ENCODE measurements around the gene HPCAL1. TPM values are rescaled to one million over a fixed set of nuclear protein-coding genes. Genes with fewer than 3 reads are reported as not detected.

HPCAL1 gene
- total and polyA plus RNA-seq, 2 of the 4 experiments (the other 2 are of a cell fraction), result 8.2 to 33.7 TPM

GRCh38 chr2:10322481-10322880 lies 19.8 kb downstream of the HPCAL1 start:
- Histone ChIP-seq H3K79me1 (ENCODE audit: low read depth in 1 of 2, low read length in 2 of 2) (peaks cover 12 to 33% of the 10 kb centered on the region in 2 experiments), H3K9me1 (ENCODE audit: insufficient read depth, low read length) (no peaks in the 10 kb centered on the region; the same call in 1 of the 2 replicates), H3K27ac (ENCODE audit: insufficient read depth, low read length) (no peak overlapping the region), H3K18ac (ENCODE audit: low read depth, low read length) (no peak overlapping the region), H4K91ac (ENCODE audit: insufficient read depth, low read depth, low read length) (no peak overlapping the region), H3K14ac (replicated peaks; ENCODE audit: low read depth, low read length) (no peak overlapping the region), H3K56ac (ENCODE audit: extremely low read depth, insufficient read depth, low read length) (no peak overlapping the region), H2AFZ (replicated peaks; ENCODE audit: low read length, poor library complexity) (no peak overlapping the region), H3K23ac (ENCODE audit: low read depth, low read length) (no peak overlapping the region), H3K9ac (ENCODE audit: low read depth, low read length) (no peak overlapping the region), H4K8ac (ENCODE audit: low read depth in 2 of 2, low read length in 2 of 2) (no peak overlapping the region), H2BK5ac (ENCODE audit: low read depth, low read length, poor library complexity, severe bottlenecking) (no peak overlapping the region), H3K9me3 (ENCODE audit: control insufficient read depth, insufficient read depth, low read length) (no peaks in the 10 kb centered on the region), H3K4ac (ENCODE audit: low read depth, low read length) (no peak overlapping the region), H2AK5ac (ENCODE audit: low read depth, low read length) (no peak overlapping the region), H4K5ac (ENCODE audit: low read depth, low read length) (no peak overlapping the region), H3K4me3 (ENCODE audit: insufficient read depth, low read depth, low read length) (no peak overlapping the region), H4K20me1 (ENCODE audit: insufficient read depth, low read length) (peaks cover 18% of the 10 kb centered on the region), H2AK9ac (replicated peaks; ENCODE audit: low read depth, low read length, poor library complexity) (no peak overlapping the region), H2BK120ac (ENCODE audit: low read depth, low read length) (no peak overlapping the region), H3K4me1 (ENCODE audit: control insufficient read depth, insufficient read depth, low read length) (peaks cover 4% of the 10 kb centered on the region; the same call in 1 of the 2 replicates), H3K4me2 (ENCODE audit: low read depth, low read length) (no peak overlapping the region), H3K27me3 (ENCODE audit: control insufficient read depth, insufficient read depth, low read length) (no peaks in the 10 kb centered on the region), H3K36me3 (ENCODE audit: control insufficient read depth, insufficient read depth, low read length) (no peaks in the 10 kb centered on the region; the same call in 1 of the 2 replicates), H2BK20ac (ENCODE audit: low read depth, low read length) (no peak overlapping the region), H2BK15ac (ENCODE audit: low read depth, low read length) (no peak overlapping the region)
- in situ Hi-C loops (cut with MboI; ENCODE audit: low sequenced_read_pairs) (no loop called here), intact Hi-C loops (cut with micrococcal nuclease) (no loop called here), dilution Hi-C loops (cut with HindIII; ENCODE audit: low sequenced_read_pairs, unreplicated experiment) (no loop called here)
- DNase-seq (no peak), ATAC-seq (ENCODE audit: low read depth) (no peak)
- WGBS, 2 experiments (ENCODE audit: extremely low coverage in 2 of 2, insufficient read length in 1 of 2), result no CpG with 5 or more reads among the region's 4 CpGs
- no peak for TF ChIP-seq RFX5 (IDR thresholded peaks at IDR 0.05; ENCODE audit: low read depth, low read length)
- TF ChIP-seq CEBPB (IDR thresholded peaks at IDR 0.05; ENCODE audit: low read depth, low read length), result no peak
- no peak for TF ChIP-seq RCOR1 (IDR thresholded peaks at IDR 0.05; ENCODE audit: insufficient replicate concordance, low read length)
- no peak for TF ChIP-seq ELK1 (IDR thresholded peaks at IDR 0.05; ENCODE audit: borderline replicate concordance, low read depth, low read length)
- TF ChIP-seq MXI1 (IDR thresholded peaks at IDR 0.05; ENCODE audit: borderline replicate concordance, low read depth, low read length), result no peak
- no peak for TF ChIP-seq SMC3 (IDR thresholded peaks at IDR 0.05; ENCODE audit: low read depth, low read length)
- no peak for TF ChIP-seq MAFK (IDR thresholded peaks at IDR 0.05; ENCODE audit: low read depth, low read length)
- no peak for TF ChIP-seq CTCF (conservative IDR thresholded peaks at IDR 0.05; ENCODE audit: low read depth, low read length)
- no peak for TF ChIP-seq RAD21 (IDR thresholded peaks at IDR 0.05; ENCODE audit: low read length)
- no peak for TF ChIP-seq CHD1 (IDR thresholded peaks at IDR 0.05; ENCODE audit: low read depth, low read length)
- TF ChIP-seq MAZ (IDR thresholded peaks at IDR 0.05; ENCODE audit: borderline replicate concordance, low read depth, low read length), result no peak
- no peak for TF ChIP-seq POLR2A (IDR thresholded peaks at IDR 0.05; ENCODE audit: low read depth, low read length)
- TF ChIP-seq USF2 (IDR thresholded peaks at IDR 0.05; ENCODE audit: low read depth, low read length), result no peak
- TF ChIP-seq FOS (IDR thresholded peaks at IDR 0.05; ENCODE audit: low read depth, low read length), result no peak
- no peak for TF ChIP-seq BHLHE40 (IDR thresholded peaks at IDR 0.05; ENCODE audit: low read depth, low read length)
- no peak for TF ChIP-seq NFE2L2 (IDR thresholded peaks at IDR 0.05; ENCODE audit: low read depth, low read length)
- no TSS peak for BruUV-seq (replicated peaks)
- CTCF ChIA-PET, result no interaction called here
- POLR2A ChIA-PET (ENCODE audit: unreplicated experiment), result no interaction called here
